Measurements from ENCODE around the gene USP53.

GRCh38 chr4:119237201-119237600 is 24.7 kb downstream of the USP53 start:
- TF ChIP-seq POLR2AphosphoS5 (IDR thresholded peaks at IDR 0.05; ENCODE audit: borderline replicate concordance, low read depth, low read length): no peak
- no peak for TF ChIP-seq EZH2 (IDR thresholded peaks at IDR 0.05)
- no peak for TF ChIP-seq FOXP2 (optimal IDR thresholded peaks at IDR 0.05; ENCODE audit: control extremely low read depth, extremely low read length, insufficient read depth)

Measured in SK-N-MC (cell line).